HEK293 (cell line): ENCODE measurements around the gene SLC6A3.
A peak's percentile ranks its signal among the peaks of the same experiment; 100 is the strongest.

ENCODE experiments used
- CTCF ChIA-PET: fragments of 350-600 bp; formaldehyde crosslinking; extraction: SDS; loops from one replicate; lab custom pipeline; 2021; ENCODE audit warnings: antibody characterized with exemption; lab: Yijun Ruan, JAX
- POLR2A ChIA-PET: fragments of 300-600 bp; formaldehyde crosslinking; extraction: SDS; loops from one replicate; lab custom pipeline; 2020; ENCODE audit warnings: antibody characterized with exemption, inconsistent platforms; lab: Yijun Ruan, JAX
- H3K27ac ChIP-seq: fragments of 200-500 bp; sonication (Bioruptor generic); 2 replicates; pipeline ENCODE4 v1.5.1; 2014; ENCODE audit warnings: low read depth, low read length, control low read depth, inconsistent platforms; ENCODE audit errors: extremely low read depth
- H3K36me3 ChIP-seq, 2 experiments: fragments of 200-500 bp in 1 of 2; sonication (Bioruptor generic) in 1 of 2; 1 replicate in 1 of 2; 2 replicates in 1 of 2; pipeline ENCODE4 v1.5.1; 2014 to 2017; ENCODE audit warnings: inconsistent platforms in 2 of 2, low read length in 2 of 2; ENCODE audit not compliant: control insufficient read depth in 2 of 2, insufficient read depth in 1 of 2
- H3K4me1 ChIP-seq: fragments of 200-500 bp; sonication (Bioruptor generic); 2 replicates; pipeline ENCODE4 v1.5.1; 2014; ENCODE audit warnings: mild to moderate bottlenecking, low read length, inconsistent platforms; ENCODE audit not compliant: control insufficient read depth, insufficient read depth
- H3K4me3 ChIP-seq: 2 replicates; pipeline ENCODE4 v1.5.1; 2011; ENCODE audit warnings: low read depth, mild to moderate bottlenecking, control low read depth, low read length, moderate library complexity
- H3K9me3 ChIP-seq: fragments of 200-500 bp; sonication (Bioruptor generic); 2 replicates; pipeline ENCODE4 v1.5.1; 2014; ENCODE audit warnings: low read depth, low read length, inconsistent platforms; ENCODE audit not compliant: control insufficient read depth, insufficient read depth
- SETDB1 ChIP-seq: IDR thresholded peaks from one replicate; pipeline ENCODE4 v1.6.1; 2017; ENCODE audit warnings: mild to moderate bottlenecking, low read length, moderate library complexity, mixed read lengths; ENCODE audit not compliant: insufficient read length
- ZEB2 ChIP-seq: fragments of 450-650 bp; formaldehyde crosslinking; IDR thresholded peaks from 2 replicates; pipeline ENCODE4 v1.5.1; 2016; ENCODE audit warnings: missing biosample characterization, missing genetic modification characterization
- ZNF121 ChIP-seq: fragments of 450-650 bp; formaldehyde crosslinking; IDR thresholded peaks from 2 replicates; pipeline ENCODE4 v1.5.1; 2016; ENCODE audit warnings: missing biosample characterization, missing genetic modification characterization
- ZNF157 ChIP-seq: fragments of 450-650 bp; formaldehyde crosslinking; IDR thresholded peaks from 2 replicates; pipeline ENCODE4 v1.5.1; 2016; ENCODE audit warnings: missing biosample characterization, missing genetic modification characterization
- ZNF521 ChIP-seq: fragments of 450-650 bp; formaldehyde crosslinking; IDR thresholded peaks from 2 replicates; pipeline ENCODE4 v1.5.1; 2017; ENCODE audit warnings: missing biosample characterization, mild to moderate bottlenecking, missing genetic modification characterization
- ZNF549 ChIP-seq: fragments of 450-650 bp; IDR thresholded peaks from 2 replicates; pipeline ENCODE4 v1.5.1; 2018; ENCODE audit warnings: missing biosample characterization, missing genetic modification characterization, mild to moderate bottlenecking, inconsistent platforms, moderate library complexity
- ZNF658 ChIP-seq: fragments of 450-650 bp; formaldehyde crosslinking; IDR thresholded peaks from 2 replicates; pipeline ENCODE4; 2016; ENCODE audit warnings: missing biosample characterization, missing genetic modification characterization
- ZNF664 ChIP-seq: fragments of 450-650 bp; formaldehyde crosslinking; IDR thresholded peaks from 2 replicates; pipeline ENCODE4 v1.5.1; 2016; ENCODE audit warnings: missing biosample characterization, missing genetic modification characterization
- ZNF768 ChIP-seq: fragments of 450-650 bp; formaldehyde crosslinking; IDR thresholded peaks from 2 replicates; pipeline ENCODE4 v1.5.1; 2018; ENCODE audit warnings: missing biosample characterization, mild to moderate bottlenecking, missing genetic modification characterization
- TF ChIP-seq, protein P1 (sequence below): fragments of 450-650 bp; formaldehyde crosslinking; IDR thresholded peaks from 2 replicates; pipeline ENCODE4 v1.5.1; 2016; ENCODE audit warnings: missing biosample characterization, missing genetic modification characterization
- TF ChIP-seq, protein P2 (sequence below): fragments of 450-650 bp; formaldehyde crosslinking; IDR thresholded peaks from 2 replicates; pipeline ENCODE4; 2016; ENCODE audit warnings: missing biosample characterization, missing genetic modification characterization
- TF ChIP-seq, protein P3 (sequence below): fragments of 450-650 bp; formaldehyde crosslinking; conservative IDR thresholded peaks from 2 replicates; pipeline ENCODE4 v1.5.1; 2016; ENCODE audit warnings: low read depth, missing biosample characterization, missing genetic modification characterization
- TF ChIP-seq, protein P4 (sequence below): fragments of 450-650 bp; formaldehyde crosslinking; IDR thresholded peaks from 2 replicates; pipeline ENCODE4 v1.5.1; 2017; ENCODE audit warnings: missing biosample characterization, missing genetic modification characterization

Gene SLC6A3

DNA sequence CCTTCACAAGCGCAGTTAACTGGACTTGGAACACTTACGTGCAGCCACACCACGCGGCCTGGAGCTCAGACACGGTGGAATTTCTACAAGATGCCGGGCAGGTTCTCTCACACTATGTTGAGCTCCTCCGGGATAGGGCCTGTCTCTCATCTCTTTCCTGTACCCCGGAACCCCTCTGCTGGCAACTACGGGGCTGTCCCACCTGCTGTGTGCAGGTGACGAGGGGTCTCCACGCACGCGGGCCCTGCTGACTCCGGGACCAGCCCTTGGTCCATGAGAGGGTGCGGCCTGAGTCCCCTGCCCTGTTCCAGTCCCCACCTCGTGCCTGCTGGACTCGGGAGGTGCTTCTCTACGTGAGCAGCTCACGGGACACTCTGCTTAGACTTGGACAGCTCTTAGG is 40.1 kb downstream of the SLC6A3 start (continued):
- TF ChIP-seq, protein P1, sequence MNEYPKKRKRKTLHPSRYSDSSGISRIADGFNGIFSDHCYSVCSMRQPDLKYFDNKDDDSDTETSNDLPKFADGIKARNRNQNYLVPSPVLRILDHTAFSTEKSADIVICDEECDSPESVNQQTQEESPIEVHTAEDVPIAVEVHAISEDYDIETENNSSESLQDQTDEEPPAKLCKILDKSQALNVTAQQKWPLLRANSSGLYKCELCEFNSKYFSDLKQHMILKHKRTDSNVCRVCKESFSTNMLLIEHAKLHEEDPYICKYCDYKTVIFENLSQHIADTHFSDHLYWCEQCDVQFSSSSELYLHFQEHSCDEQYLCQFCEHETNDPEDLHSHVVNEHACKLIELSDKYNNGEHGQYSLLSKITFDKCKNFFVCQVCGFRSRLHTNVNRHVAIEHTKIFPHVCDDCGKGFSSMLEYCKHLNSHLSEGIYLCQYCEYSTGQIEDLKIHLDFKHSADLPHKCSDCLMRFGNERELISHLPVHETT = no peak
- TF ChIP-seq ZNF157 (tag by site-specific recombination) (no peak), SETDB1 (no peak), ZNF658 (no peak)
- TF ChIP-seq, protein P2, sequence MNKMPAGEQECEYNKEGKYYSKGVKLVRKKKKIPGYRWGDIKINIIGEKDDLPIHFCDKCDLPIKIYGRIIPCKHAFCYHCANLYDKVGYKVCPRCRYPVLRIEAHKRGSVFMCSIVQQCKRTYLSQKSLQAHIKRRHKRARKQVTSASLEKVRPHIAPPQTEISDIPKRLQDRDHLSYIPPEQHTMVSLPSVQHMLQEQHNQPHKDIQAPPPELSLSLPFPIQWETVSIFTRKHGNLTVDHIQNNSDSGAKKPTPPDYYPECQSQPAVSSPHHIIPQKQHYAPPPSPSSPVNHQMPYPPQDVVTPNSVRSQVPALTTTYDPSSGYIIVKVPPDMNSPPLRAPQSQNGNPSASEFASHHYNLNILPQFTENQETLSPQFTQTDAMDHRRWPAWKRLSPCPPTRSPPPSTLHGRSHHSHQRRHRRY (tag by site-specific recombination) = no peak

DNA sequence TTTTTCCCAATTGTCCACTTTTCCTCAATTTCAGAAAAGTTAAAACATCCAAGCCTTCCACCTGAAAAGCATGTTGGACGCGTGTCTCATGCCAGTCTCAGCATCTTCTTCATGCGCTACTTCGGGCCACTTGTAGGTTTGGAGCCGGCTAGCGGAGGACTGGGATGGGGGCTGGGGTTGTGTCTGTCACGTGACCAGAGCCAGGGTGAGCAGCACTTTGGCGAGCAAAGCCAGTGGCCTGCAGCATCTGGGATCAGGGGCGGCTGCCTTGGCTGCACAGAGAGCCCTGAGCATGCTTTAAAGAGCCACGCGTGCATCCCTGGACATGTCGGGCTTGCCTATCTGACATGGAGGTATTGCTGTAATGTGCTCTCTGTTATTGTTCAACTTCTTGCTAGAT is 41.2 kb downstream of the SLC6A3 start:
- TF ChIP-seq, protein P3, sequence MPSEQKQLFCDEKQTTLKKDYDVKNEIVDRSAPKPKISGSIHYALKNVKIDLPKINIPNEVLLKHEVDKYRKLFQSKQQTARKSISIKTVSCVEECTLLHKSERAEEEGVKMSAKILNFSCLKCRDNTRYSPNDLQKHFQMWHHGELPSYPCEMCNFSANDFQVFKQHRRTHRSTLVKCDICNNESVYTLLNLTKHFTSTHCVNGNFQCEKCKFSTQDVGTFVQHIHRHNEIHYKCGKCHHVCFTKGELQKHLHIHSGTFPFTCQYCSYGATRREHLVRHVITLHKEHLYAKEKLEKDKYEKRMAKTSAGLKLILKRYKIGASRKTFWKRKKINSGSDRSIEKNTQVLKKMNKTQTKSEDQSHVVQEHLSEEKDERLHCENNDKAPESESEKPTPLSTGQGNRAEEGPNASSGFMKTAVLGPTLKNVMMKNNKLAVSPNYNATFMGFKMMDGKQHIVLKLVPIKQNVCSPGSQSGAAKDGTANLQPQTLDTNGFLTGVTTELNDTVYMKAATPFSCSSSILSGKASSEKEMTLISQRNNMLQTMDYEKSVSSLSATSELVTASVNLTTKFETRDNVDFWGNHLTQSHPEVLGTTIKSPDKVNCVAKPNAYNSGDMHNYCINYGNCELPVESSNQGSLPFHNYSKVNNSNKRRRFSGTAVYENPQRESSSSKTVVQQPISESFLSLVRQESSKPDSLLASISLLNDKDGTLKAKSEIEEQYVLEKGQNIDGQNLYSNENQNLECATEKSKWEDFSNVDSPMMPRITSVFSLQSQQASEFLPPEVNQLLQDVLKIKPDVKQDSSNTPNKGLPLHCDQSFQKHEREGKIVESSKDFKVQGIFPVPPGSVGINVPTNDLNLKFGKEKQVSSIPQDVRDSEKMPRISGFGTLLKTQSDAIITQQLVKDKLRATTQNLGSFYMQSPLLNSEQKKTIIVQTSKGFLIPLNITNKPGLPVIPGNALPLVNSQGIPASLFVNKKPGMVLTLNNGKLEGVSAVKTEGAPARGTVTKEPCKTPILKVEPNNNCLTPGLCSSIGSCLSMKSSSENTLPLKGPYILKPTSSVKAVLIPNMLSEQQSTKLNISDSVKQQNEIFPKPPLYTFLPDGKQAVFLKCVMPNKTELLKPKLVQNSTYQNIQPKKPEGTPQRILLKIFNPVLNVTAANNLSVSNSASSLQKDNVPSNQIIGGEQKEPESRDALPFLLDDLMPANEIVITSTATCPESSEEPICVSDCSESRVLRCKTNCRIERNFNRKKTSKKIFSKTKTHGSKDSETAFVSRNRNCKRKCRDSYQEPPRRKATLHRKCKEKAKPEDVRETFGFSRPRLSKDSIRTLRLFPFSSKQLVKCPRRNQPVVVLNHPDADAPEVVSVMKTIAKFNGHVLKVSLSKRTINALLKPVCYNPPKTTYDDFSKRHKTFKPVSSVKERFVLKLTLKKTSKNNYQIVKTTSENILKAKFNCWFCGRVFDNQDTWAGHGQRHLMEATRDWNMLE (tag by site-specific recombination) = no peak
- TF ChIP-seq ZNF768 (tag by site-specific recombination) = no peak
- POLR2A ChIA-PET = no interaction called here
- Histone ChIP-seq H3K4me1 (peaks cover 5% of the 10 kb centered on the region; the same call in 1 of the 2 replicates), H3K4me3 (no peak overlapping the region), H3K9me3 (no peaks in the 10 kb centered on the region), H3K36me3 (no peaks in the 10 kb centered on the region), H3K27ac (no peak overlapping the region)
- CTCF ChIA-PET = interaction anchor here (0.6 kb wide), 1 partner anchor 238 kb away, joined by 3 read pairs; no protein-coding TSS in a partner anchor

DNA sequence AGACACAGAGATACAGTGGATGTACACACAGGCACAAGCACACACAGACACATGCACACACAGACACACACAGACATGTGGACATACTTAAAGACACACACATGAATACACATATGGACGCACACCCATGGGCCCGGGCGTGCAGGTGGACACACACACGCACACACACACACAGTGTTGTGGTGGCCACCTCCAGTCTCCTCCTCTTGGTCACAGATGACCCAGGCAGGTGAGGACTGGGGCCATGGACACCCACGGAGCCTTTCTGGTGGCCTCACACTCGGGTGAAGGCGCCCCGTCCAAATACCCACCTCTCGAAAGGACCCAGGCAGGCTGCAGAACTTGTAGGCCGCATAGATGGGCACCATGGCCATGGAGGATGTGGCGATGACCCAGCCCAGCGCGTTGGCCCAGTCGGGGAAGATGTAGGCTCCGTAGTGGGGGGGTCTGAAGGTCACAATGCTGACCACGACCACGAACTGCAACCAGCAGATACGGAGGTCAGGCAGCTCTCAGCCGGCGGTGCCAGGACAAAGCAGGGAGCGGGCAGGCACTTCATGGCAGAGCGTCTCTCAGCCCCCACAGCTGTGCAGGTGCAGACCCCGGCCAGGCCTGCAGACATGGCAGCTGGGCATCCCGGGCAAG is 42.5 kb downstream of the SLC6A3 start:
- Histone ChIP-seq H3K36me3 (no peaks in the 10 kb centered on the region), H3K4me3 (no peak overlapping the region), H3K27ac (no peak overlapping the region), H3K9me3 (no peaks in the 10 kb centered on the region), H3K4me1 (no peaks in the 10 kb centered on the region)
- TF ChIP-seq ZNF664 (tag by site-specific recombination) (no peak), ZNF121 (tag by site-specific recombination) (no peak), ZEB2 (no peak), ZNF521 (tag by site-specific recombination) (no peak), ZNF549 (tag by site-specific recombination) (no peak)
- TF ChIP-seq, protein P4, sequence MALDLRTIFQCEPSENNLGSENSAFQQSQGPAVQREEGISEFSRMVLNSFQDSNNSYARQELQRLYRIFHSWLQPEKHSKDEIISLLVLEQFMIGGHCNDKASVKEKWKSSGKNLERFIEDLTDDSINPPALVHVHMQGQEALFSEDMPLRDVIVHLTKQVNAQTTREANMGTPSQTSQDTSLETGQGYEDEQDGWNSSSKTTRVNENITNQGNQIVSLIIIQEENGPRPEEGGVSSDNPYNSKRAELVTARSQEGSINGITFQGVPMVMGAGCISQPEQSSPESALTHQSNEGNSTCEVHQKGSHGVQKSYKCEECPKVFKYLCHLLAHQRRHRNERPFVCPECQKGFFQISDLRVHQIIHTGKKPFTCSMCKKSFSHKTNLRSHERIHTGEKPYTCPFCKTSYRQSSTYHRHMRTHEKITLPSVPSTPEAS (tag by site-specific recombination) = peak; percentile 73
- ChIA-PET POLR2A (no interaction called here), CTCF (interaction anchor here (0.6 kb wide), 1 partner anchor 193 kb away, joined by 3 read pairs; no protein-coding TSS in a partner anchor)
